Amniotic stem cell (primary cell): ENCODE measurements around the gene PPP1R3F.
"Not testable (repeated sequence)": the region's sequence is repeated elsewhere in the genome, so short reads cannot be mapped to it uniquely, and the experiment has no call there.

Experiments used
- DNase-seq: peaks from one replicate; lab custom pipeline; 2025; lab: John Stamatoyannopoulos, UW

The PPP1R3F gene

DNA sequence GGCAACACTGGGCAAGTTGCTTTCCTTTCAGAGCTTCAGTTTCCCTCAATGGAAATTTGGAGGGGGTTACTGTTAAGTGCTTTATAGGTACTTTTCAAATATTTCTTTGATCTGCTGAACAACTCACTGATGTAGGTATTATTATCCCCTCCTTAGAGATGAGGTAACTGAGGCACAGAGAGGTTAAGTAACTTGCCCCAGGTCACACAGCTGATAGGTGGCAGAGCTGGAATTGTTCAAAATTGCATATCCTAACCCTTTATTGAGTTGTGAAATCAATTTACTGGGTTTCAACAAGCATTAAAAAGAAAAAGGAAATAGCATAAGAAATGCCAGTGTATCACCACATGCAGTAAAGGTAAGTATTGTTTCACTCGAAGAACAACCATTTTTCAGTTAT, 6.6 kb downstream of the PPP1R3F start:
- no peak for DNase-seq

DNA sequence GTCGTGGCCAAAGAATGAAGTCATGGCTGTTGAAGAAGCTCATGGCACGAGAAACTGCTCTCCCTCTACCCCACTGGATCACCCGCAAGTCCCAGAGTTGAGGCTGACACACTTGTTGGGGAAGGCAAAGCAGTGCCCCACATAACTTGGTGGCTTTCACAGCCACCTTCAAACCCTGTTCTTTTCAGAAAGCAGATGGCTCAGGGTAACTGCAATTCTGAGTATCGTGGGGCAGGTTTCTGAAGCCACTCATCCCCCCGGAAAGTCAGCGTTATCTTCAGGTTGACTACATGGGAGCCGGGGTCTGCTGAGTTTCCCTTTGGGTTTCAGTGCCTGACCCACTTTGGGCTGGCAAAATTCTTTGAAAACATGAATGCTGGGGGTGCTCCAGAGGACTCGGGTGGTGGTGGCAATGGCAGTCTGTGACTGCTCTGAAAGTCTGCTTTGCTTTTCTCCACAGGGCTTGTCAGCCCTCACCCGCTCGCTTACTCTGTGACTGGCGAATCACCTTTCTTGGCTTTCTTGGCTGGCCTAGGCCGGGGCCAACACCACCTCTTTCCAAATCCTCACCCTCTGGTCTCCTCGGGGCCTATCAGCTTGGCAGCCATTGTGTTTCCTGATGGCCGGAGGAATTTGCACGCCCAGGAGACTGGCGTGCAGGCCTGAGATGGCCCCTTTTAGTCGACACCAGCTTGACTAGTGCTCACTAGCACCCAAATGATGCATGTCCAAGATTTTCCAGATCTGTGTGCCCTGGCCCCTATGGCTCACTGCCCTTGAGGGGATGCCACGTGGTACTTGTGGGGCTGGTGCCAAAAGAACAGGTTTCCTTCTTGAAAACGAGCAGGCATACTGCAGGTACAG, 7.3 kb downstream of the PPP1R3F start:
- no peak for DNase-seq

DNA sequence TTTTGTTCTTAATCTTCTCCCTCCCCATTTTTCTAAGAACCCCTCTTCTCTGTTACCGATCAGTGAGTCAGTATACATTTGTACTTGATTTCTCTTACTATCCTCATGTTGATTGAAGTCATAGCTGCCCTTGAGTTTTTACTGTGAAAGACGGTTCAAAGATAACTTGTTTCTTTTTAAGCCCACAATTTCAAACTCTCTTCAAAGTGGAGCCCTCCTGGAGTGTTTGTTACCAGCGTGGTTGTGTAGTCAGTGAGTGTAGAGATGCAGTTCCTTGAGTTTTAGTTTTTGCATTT, 7.9 kb downstream of the PPP1R3F start:
- DNase-seq = no peak

DNA sequence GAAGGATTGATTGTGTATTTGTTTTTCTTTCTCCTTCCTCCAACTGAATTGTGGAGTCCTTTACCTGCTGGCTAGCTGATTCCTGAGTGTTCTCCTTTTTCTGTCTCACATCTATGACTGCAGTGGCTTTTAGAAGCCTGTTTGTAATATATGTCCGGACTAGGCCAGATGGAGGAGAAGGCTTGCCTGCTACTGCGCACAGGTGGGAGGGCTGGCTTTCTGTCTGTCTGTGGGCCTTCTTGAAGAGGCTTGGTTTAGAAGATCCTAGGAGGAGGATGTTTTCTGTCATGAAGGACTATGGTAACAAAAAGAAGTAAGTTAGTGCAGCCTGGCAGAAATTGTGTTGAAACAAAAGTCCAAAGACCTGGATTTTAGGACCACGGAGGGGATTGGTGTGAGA, 8.5 kb downstream of the PPP1R3F start:
- no peak for DNase-seq

DNA sequence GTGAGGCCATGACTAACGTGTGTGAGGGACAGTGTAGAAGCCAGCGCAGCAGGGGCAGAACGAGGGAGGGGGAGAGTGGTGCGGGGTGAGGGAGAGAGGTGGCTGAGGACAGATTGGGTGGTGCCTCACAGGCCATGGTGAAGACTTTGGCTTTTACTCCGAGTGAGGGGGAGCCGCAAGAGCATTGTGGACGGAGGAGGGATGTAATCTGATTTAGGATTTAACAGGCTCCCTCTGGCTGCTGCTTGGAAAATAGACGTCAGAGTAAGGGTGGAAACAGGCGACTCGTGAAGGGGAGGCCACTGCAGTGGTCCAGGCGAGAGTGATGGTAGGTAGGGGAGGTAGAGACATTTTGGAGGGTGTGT, 13.0 kb downstream of the PPP1R3F start:
- DNase-seq = no peak

DNA sequence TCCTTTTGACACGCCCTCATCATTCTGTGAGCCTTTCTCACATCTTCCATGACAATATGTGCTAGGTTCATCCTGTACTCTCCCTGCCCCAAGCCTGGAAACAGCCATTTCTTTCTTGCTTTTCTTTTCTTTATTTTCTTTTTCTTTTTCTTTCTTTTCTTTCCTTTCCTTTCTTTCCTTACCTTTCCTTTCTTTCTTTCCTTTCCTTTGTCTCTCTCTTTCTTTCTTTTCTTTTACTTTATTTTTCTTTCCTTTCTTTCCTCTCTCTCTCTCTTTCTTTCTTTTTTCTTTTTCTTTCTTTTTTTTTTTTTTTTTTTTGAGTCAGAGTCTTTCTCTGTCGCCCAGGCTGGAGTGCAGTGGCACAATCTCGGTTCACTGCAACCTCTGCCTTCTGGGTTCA, 14.6 kb downstream of the PPP1R3F start:
- DNase-seq = no peak

DNA sequence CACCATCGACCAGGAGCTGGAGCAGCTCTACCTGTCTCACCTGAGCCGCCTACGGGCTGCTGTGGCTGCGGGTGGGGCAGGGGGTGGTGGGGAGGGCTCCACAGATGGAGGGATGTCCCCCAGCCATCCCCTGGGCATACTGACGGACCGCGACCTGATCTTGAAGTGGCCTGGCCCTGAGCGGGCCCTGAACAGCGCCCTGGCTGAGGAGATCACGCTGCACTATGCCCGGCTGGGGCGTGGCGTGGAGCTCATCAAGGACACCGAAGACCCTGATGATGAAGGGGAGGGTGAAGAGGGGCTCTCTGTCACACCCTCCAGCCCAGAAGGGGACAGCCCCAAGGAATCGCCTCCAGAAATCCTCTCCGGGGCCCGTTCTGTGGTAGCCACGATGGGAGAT, 16.5 kb downstream of the PPP1R3F start:
- DNase-seq = no peak

DNA sequence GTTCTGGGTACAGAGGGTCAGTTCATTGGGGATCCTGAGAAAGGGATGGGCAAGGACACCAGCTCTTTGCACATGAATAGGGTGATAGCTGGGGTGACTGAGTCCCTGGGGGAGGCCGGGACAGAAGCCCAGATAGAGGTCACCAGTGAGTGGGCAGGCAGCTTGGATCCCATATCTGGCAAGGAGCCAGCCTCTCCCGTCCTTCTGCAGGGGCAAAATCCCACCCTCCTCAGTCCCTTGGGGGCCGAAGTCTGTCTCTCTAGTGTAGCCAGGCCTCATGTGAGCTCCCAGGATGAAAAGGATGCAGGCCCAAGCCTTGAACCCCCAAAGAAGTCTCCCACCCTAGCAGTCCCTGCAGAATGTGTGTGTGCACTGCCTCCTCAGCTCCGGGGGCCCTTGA, 17.0 kb downstream of the PPP1R3F start:
- DNase-seq = no peak

DNA sequence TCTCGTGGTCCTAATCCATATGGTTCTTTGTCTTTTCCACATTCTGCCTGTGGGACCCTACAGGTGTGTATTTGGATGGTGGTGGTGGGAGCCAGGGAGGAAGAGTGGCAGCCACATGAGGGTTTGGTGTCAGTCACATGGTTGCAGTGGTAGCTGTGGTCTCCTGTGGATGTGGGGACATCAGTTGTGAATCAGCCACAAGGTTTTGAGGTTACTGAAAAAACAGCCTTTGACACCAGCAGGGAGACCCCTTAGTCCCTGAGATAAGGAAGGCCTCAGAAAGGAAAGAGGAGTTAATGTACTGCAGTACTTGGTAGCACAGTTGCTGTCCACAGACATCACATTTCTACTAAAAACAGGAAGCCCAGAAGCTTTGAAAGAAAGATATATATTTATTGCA, 18.1 kb downstream of the PPP1R3F start:
- no peak for DNase-seq

DNA sequence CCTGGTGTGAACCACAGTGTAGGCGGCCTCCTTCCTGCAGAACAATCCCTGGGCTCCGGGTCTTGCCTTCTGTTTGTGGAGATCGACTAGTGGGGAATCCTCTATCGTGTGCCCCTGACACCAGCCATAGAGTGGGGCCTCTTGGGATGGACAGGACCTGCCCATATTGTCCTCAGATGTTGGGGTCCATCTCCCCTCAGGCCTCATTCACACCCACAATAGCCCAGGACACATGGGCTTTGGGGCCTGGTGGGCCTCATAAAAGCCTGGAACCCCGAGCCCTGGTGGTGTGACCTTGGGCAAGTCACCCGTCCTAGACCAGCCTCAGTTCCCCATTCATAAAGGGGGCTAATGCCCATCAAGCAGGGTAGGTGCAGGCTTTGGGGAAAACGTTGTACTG, 20.6 kb downstream of the PPP1R3F start:
- no peak for DNase-seq

DNA sequence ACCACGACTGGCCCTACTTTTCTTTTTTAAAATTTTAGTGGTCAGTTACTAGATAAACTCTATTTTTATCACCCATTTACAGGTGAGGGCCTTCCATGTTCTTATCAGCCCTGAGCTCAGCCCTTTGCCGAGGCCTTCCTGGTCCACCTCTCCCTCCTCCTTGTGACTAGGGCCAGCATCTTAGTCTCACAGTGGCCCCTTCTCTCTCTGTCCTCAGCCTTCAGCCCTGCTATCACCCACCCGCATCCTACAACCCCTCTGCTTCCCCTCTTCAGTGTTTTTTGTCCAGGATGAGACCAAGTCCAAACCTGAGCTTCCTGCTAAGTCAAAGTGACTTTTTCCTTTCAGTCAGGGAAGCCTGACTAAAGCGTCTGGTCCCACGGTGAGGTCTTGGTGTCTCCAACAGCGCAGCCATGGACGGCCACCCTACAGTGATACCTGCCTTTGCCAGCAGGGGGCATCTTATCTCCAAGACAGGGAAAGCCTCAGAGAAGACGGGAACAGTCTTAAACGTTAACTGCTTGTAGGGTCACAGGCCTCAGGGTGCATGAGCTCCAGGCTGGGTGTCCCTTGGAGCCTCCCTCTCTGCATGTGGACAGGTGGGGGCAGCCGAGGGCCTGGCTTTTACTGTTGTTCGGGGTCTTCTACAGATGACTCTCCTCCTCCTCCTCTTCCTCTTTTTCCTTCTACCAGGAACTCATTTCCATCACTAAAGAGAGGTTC, 22.2 kb downstream of the PPP1R3F start:
- no peak for DNase-seq

DNA sequence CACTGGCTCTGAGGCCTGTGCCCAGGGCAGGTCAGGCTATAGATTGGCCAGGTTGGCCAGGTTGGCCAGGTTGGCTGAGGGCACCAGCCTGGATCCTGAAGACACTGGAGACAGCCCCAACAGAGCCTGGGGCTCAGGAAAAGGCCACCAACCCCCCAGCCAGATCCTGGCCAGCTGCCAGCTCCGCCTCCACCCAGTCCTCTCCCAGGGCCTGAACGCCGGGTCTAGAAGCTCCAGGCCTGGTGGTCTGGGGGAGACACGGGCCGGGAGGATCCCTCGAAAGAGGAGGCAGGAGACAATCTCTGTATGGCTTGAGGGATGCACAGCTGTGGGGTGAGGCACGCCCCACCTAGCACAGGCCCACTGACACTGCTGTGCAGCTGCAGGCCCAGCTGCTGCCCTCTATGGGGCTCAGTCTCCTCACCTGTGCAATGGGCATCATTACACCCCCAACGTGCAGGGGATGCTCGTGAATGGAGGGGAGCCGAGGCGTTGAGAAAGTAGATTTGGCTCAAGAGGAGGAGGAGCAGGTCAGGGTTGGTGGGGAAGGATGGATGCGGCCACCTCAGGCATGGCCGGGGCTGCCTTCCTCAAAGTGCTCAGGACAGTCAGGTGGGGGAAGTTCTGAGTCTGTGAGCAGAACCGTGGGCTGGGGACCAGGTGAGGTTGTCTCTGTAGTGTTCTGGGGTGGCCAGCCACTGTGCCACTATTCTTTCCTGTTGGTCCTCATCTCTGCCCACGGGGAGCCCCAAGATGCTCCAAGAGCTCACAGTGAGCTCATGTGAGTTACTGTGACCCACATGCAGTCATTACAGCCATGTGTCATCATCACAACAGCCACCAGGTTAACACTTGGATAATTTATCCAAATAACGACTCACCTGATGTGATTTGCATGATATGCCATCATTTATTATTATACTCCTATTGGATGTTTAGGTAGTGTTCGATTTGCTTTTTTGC, 23.1 kb downstream of the PPP1R3F start:
- DNase-seq = no peak

DNA sequence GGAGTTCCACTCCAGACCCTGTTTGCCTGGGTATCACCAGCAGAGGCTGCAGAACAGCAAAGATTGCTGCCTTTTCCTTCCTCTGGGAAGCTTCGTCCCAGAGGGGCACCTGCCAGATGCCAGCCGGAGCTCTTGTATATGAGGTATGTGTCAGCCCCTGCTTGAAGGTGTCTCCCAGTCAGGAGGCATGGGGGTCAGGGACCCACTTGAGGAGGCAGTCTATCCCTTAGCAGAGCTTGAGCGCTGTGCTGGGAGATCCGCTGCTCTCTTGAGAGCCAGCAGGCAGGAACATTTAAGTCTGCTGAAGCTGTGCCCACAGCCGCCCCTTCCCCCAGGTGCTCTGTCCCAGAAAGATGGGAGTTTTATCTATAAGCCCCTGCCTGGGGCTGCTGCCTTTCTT, 29.7 kb downstream of the PPP1R3F start:
- DNase-seq = not testable (repeated sequence)

DNA sequence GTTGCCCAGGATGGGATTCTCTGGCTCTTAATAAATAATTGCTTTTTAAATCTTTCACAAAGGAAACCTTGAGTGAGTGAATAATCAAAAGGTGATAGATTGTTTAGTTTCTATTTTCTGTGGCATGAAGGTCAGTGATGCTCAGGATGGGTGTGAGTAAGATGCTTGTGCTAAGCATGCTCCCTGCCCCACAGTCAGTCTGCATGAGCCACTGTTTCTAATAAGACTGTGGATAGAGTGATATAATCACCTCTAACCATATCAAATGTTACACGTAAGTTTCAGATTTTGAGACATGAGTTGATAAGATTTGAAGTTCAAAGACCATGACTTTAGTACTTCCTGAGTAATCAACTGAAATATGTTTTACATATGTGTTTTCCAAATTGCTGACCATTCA, 31.1 kb downstream of the PPP1R3F start:
- DNase-seq = no peak

DNA sequence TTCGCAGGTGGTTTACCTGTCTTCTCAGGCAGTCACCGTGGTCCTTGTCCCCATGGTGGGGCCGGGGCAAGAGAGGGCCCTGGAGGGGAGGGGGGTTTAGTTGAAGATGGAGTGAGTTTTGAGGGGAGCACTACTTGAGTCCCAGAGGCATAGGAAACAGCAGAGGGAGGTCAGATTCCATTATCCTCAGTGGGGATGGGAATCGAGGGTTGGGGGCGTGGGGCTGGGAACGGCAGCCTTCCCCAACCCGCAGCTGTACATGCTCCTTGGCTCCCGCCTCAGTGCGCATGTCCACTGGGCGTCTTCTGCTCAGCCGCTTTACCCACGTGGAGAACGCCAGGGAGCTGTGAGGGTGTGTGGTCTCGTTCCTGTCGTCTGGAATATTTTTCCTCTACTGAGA, 33.8 kb downstream of the PPP1R3F start, which contains the start of gene GAGE10:
GAGE10 (plus strand) TSS at position 301 of the 400 bp plus-strand sequence. CDS start 1,214 bp downstream, outside the sequence.
- DNase-seq = no peak

DNA sequence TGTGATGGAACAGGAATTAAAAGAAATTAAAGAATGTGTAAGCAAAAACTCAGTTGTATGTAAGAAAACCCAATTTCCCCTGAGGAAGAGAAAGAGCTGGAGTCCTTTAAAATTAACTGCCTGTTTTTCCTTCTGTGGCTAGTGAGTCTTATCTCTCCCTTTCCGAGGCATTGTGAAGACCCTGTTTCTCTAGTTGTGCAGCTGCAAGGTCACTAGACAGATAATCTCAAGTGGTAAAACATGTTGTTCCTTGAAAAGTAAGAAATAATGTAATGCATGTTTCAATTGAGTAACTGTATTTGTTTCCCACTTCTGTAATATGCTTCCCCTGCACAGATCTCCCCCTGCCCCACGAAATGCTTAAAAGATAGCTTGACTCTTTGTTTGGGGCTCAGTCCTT, 38.2 kb downstream of the PPP1R3F start:
- not testable (repeated sequence) for DNase-seq

DNA sequence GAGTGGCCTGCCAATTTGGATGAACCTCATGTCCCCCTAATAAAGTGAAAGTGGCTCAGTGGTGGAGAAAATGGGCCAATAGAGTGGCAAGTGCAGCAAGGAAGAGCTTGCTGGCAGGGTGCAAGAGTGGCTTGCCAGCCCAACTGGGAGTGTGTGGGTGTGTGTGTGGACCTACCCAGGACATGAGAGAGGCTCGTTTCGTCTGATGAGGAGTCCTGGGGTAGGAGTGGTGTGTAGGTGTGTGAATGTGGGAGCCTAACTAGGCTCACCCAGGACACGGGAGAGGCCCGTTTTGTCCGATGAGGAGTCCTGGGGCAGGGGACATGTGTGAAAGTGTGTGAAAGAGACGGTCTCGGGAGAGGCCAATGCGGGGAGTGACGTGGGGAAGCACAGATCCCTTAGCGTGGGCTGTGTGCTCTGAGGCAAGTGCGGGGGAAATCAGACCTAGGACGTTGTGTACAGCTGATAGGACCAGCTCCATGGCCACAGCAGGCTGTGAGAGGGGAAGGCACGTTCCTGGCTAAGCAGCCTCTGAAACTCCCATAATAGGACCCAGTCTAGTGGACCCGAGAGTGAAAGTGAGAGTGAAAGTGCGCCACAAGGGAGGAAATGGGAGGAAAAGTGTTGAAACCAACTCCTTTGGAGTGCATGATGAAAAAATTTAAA, 39.1 kb downstream of the PPP1R3F start:
- no peak for DNase-seq

DNA sequence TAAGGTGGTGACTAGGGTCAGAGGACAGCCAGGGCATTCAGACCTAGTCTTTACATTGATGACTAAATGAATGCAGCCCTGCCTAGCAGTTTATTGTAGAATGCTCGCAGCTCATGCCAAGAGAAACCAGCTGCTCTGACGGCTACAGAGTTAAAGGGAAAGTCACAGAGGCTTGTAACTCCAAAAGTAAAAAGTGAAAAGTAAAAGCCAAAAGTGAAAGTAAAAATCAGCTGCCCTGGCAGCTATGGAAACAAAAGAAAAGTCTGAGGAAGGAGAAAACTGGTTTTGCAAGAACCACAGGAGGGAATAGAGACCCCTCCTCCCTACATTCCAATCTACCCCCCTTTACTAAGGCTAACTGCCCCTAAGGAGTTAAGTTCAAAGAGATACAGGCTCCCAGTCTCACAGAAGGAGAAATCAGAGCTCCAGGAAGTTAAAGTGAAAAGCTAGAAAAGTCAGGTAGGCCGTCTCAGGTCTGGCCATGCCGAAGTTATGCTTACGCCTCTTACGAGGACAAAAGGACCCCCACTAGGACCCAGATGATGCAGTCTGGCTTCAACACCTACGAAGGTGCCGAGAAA, 39.9 kb downstream of the PPP1R3F start:
- no peak for DNase-seq

DNA sequence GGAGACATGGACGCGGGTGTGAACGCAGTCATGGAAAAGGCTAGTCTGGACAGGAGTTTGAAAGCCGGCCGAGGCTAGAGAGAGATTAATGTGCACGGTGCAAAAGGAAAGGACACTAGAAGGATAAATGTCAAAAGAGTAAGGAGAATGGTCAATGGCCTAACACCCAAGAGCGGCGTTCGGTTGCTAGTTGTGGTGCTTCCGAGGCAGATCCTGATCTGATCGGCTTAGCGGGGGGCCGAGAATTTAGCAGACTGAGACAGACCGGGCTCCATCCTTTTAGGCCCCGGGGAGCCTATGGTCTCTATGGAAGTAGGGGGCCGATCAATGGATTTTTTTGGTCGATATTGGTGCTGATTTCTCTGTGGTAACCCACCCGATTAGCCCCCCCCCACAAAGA, 40.8 kb downstream of the PPP1R3F start:
- DNase-seq = no peak

DNA sequence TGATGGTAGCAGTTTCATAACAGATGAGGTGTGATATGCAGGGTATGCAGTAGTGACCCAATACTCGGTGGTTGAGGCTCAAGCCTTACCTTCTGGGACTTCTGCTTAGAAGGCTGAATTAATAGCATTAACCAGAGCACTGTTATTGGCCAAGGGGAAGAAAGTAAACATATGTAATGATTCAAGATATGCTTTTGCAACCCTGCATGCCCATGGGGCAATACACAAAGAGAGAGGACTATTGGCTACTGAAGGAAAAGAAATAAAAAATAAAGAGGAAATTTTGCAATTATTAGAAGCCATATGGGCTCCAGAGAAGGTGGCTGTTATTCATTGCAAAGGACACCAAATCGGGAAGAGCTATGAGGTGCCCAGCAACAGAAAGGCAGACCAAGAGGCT, 42.6 kb downstream of the PPP1R3F start:
- no peak for DNase-seq

DNA sequence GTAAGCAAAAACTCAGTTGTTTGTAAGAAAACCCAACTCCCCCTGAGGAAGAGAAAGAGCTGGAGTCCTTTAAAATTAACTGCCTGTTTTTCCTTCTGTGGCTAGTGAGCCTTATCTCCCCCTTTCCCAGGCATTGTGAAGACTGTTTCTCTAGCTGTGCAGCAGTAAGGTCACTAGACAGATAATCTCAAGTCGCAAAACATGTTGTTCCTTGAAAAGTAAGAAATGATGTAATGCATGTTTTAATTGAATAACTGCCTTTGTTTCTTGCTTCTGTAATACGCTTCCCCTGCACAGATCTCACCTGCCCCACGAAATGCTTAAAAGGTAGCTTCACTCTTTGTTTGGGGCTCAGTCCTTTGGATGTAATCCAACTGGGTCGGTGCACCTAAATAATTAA, 46.5 kb downstream of the PPP1R3F start:
- DNase-seq = no peak

DNA sequence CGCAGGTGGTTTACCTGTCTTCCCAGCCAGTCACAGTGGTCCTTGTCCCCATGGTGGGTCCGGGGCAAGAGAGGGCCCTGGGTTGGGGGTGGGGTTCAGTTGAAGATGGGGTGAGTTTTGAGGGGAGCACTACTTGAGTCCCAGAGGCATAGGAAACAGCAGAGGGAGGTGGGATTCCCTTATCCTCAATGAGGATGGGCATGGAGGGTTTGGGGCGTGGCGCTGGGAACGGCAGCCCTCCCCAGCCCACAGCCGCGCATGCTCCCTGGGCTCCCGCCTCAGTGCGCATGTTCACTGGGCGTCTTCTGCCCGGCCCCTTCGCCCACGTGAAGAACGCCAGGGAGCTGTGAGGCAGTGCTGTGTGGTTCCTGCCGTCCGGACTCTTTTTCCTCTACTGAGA, 52.1 kb downstream of the PPP1R3F start, which contains the start of gene GAGE12J:
GAGE12J (plus strand) TSS at position 301 of the 400 bp plus-strand sequence. CDS start 1,157 bp downstream, outside the sequence.
- not testable (repeated sequence) for DNase-seq
